Psoas muscle (tissue), 8 donors: Measurements from ENCODE around the gene ANKRD16. TPM values are rescaled to one million over a fixed set of nuclear protein-coding genes. Genes with fewer than 3 reads are reported as not detected.

Source experiments
- ATAC-seq, 4 donors: fragments of 200-7000 bp; cut with Tn5 transposase; one replicate each; pipeline ENCODE4 v1.9.1; 2020; ENCODE audit warnings: moderate library complexity in 3 of 4, mild to moderate bottlenecking in 2 of 4
- DNase-seq, 2 donors: peaks; one replicate each; pipeline ENCODE4 v3.0.0-alpha.2; 2020
- H3K27ac ChIP-seq: fragments of 200-600 bp; one replicate; pipeline ENCODE4 v1.8.0; 2022
- H3K27me3 ChIP-seq, 3 donors: fragments of 200-600 bp in 1 of 3; one replicate each; pipeline versions ENCODE4 v1.6.1 to v1.8.0; 2013 to 2022; ENCODE audit warnings: low read length in 2 of 3, mild to moderate bottlenecking in 2 of 3, moderate library complexity in 1 of 3; ENCODE audit not compliant: insufficient read depth in 3 of 3
- H3K36me3 ChIP-seq, 2 donors: fragments of 200-600 bp in 1 of 2; one replicate each; pipeline versions ENCODE4 v1.6.1 to v1.8.0; 2013 to 2022; ENCODE audit warnings: low read depth in 1 of 2, mild to moderate bottlenecking in 1 of 2, moderate library complexity in 1 of 2; ENCODE audit not compliant: insufficient read depth in 1 of 2
- H3K4me1 ChIP-seq: fragments of 200-600 bp; one replicate; pipeline ENCODE4 v1.8.0; 2022
- H3K4me3 ChIP-seq: fragments of 200-600 bp; one replicate; pipeline ENCODE4 v1.8.0; 2022; ENCODE audit warnings: mild to moderate bottlenecking
- H3K9me3 ChIP-seq: fragments of 200-600 bp; one replicate; pipeline ENCODE4 v1.8.0; 2022
- CTCF ChIP-seq: fragments of 200-600 bp; IDR thresholded peaks from one replicate; pipeline ENCODE4 v1.8.0; 2022; ENCODE audit warnings: antibody characterized with exemption
- WGBS, 3 donors: extraction: QIAGEN DNeasy Blood & Tissue Kit; methylation state at CpG; one replicate each; pipeline versions ENCODE4 v1.1.6 to v1.1.7; 2013; 5-methylcytosine and 5-hydroxymethylcytosine counted together
- intact Hi-C, 2 donors: fragments of 100-400 bp; cut with DNase I; formaldehyde crosslinking; loops; one replicate each; pipeline versions ENCODE4 v1.11.0 to v1.14.2; 2022
- polyA plus RNA-seq, 3 donors: library from polyadenylated mRNA; stranded (reverse); fragments of 200-250 nt; gene quantifications; one replicate each; pipeline ENCODE4 v1.2.3, GENCODE V29; 2013
- total RNA-seq, 4 donors: library from RNA; stranded (reverse); fragmentation: NEBNext Ultra II Directional in 2 of 4; extraction: Animal tissue kit (Norgen Biotek cat#: 25700) in 2 of 4; gene quantifications; one replicate each; pipeline versions ENCODE4 v1.2.1 to v1.2.4, GENCODE V29; 2021 to 2023
- donor health status: healthy with polysubstance abuse.
- donor health status: DM: no; HTN: no; CAD: no; lungs with moderate emphysema.
- donor health status: Bipolar disorder and iron deficiency.
- donor health status: healthy.
- donor health status: DM: yes; HTN: yes; CAD: no.
- donor health status: DM: no; HTN: no; CAD: no.
- donor health status: DM: no; HTN: no; CAD: no.
- donor health status: DM: yes; HTN: yes; CAD: no.

Gene ANKRD16
- total and polyA plus RNA-seq, 7 donors: 2.8 to 4.6 (median 3.7) TPM

GRCh38 chr10:5818894-5819293, 70.8 kb downstream of the ANKRD16 start:
- Histone ChIP-seq H3K36me3 (no peaks in the 10 kb centered on the region), H3K27me3 (no peaks in the 10 kb centered on the region), H3K4me3 (no peak overlapping the region), H3K4me1 (peaks cover 12% of the 10 kb centered on the region), H3K9me3 (no peaks in the 10 kb centered on the region), H3K27ac (no peak overlapping the region)
- WGBS, 3 donors: 64 to 73% (median 72%) methylated on average over 6 of the region's 6 CpGs
- TF ChIP-seq CTCF: no peak
- DNase-seq: no peak
- ATAC-seq: no peak
- intact Hi-C loops: loop anchor here in 1 of 2 donors (10.0 kb wide), 1 partner anchor 156 kb away; the partner anchor contains the start of gene IL15RA

DNA sequence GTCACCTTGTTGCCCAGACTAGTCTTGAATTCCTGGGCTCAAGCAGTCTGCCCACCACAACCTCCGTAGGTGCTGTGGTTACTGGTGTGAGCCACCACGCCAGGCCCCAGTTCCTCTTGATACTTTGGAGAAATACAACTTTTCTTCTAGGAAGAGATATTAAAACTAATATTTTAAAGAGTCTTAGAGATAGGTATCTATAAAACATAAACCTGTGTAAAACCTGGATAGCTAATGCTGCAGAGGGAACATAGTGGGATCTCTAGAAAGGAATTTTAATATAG, 71.7 kb downstream of the ANKRD16 start:
- H3K9me3 ChIP-seq: no peaks in the 10 kb centered on the region
- intact Hi-C loops: loop anchor here in 1 of 2 donors (10.0 kb wide), 1 partner anchor 157 kb away; the partner anchor contains the start of gene IL15RA
- peaks cover 12% of the 10 kb centered on the region for H3K4me1 ChIP-seq
- no peak for TF ChIP-seq CTCF
- ATAC-seq (no peak), DNase-seq (no peak)
- H3K27ac ChIP-seq: no peak overlapping the region
- no peaks in the 10 kb centered on the region for H3K36me3 ChIP-seq
- no peaks in the 10 kb centered on the region for H3K27me3 ChIP-seq
- H3K4me3 ChIP-seq: no peak overlapping the region
- WGBS, 3 donors: 94 to 98% (median 97%) methylated on average over 2 of the region's 2 CpGs

GRCh38 chr10:5817322-5818047, 72.2 kb downstream of the ANKRD16 start:
- 93 to 97% (median 95%) methylated on average over 4 of the region's 4 CpGs for WGBS, 3 donors
- DNase-seq (no peak), ATAC-seq (no peak)
- Histone ChIP-seq H3K4me1 (peaks cover 12% of the 10 kb centered on the region), H3K36me3 (no peaks in the 10 kb centered on the region), H3K27ac (no peak overlapping the region), H3K27me3 (no peaks in the 10 kb centered on the region), H3K9me3 (no peaks in the 10 kb centered on the region), H3K4me3 (no peak overlapping the region)
- intact Hi-C loops: loop anchor here in 1 of 2 donors (10.0 kb wide), 1 partner anchor 157 kb away; the partner anchor contains the start of gene IL15RA
- TF ChIP-seq CTCF: no peak

DNA sequence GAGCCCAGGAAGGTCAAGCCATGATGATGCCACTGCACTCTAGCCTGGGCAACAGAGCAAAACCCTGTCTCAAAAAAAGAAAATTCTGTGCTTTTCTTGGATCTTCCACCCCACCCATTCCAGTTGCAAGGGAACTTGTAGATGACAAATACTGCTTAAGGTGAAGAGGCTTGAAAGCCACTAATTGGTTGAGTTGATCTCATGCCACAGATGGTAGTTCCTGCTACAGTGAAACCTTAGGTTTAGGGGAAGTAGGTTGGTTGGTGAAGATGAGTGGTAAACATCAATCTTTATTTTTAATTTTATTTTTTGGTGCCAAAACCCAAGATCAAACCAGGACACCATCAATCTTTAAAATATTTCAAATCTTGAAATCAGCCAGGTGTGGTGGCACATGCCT, 73.5 kb downstream of the ANKRD16 start:
- TF ChIP-seq CTCF: no peak
- Histone ChIP-seq H3K27ac (no peak overlapping the region), H3K4me1 (peaks cover 19% of the 10 kb centered on the region), H3K9me3 (no peaks in the 10 kb centered on the region), H3K4me3 (no peak overlapping the region), H3K27me3 (no peaks in the 10 kb centered on the region), H3K36me3 (peaks cover 0 to 3% of the 10 kb centered on the region in 2 donors)
- DNase-seq (no peak), ATAC-seq (no peak)
- intact Hi-C loops: loop anchor here in 1 of 2 donors (10.0 kb wide), 1 partner anchor 159 kb away; the partner anchor contains the start of gene IL15RA
